D721Med (cell line): ENCODE measurements around the gene MMP7.

Source experiments
- DNase-seq: peaks from one replicate; pipeline ENCODE4 v3.0.0; 2011; ENCODE audit warnings: low spot score; ENCODE audit not compliant: insufficient read length
- FAIRE-seq: peaks from 2 replicates; lab custom pipeline; 2011; peaks lifted over from hg19 to GRCh38; lab: Jason Lieb, UNC
- TF ChIP-seq, protein P1 (sequence below): IDR thresholded peaks from 2 replicates; pipeline ENCODE4 v1.5.1; 2012; ENCODE audit warnings: mild to moderate bottlenecking, control low read depth; ENCODE audit not compliant: insufficient read depth; ENCODE audit errors: missing control alignments

Gene MMP7

GRCh38 chr11:102489186-102490145 is 41.1 kb downstream of the MMP7 start:
- no peak for DNase-seq
- TF ChIP-seq, protein P1, sequence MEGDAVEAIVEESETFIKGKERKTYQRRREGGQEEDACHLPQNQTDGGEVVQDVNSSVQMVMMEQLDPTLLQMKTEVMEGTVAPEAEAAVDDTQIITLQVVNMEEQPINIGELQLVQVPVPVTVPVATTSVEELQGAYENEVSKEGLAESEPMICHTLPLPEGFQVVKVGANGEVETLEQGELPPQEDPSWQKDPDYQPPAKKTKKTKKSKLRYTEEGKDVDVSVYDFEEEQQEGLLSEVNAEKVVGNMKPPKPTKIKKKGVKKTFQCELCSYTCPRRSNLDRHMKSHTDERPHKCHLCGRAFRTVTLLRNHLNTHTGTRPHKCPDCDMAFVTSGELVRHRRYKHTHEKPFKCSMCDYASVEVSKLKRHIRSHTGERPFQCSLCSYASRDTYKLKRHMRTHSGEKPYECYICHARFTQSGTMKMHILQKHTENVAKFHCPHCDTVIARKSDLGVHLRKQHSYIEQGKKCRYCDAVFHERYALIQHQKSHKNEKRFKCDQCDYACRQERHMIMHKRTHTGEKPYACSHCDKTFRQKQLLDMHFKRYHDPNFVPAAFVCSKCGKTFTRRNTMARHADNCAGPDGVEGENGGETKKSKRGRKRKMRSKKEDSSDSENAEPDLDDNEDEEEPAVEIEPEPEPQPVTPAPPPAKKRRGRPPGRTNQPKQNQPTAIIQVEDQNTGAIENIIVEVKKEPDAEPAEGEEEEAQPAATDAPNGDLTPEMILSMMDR, result no peak
- no peak for FAIRE-seq

- TF ChIP-seq, protein P1, result no peak
- FAIRE-seq, result no peak
- no peak for DNase-seq
These were observed 42.3 kb downstream of the MMP7 start for GRCh38 chr11:102488208-102488607.

- DNase-seq (no peak), FAIRE-seq (no peak)
- TF ChIP-seq, protein P1, result no peak
These were observed 43.3 kb downstream of the MMP7 start for GRCh38 chr11:102487214-102487613.

DNA sequence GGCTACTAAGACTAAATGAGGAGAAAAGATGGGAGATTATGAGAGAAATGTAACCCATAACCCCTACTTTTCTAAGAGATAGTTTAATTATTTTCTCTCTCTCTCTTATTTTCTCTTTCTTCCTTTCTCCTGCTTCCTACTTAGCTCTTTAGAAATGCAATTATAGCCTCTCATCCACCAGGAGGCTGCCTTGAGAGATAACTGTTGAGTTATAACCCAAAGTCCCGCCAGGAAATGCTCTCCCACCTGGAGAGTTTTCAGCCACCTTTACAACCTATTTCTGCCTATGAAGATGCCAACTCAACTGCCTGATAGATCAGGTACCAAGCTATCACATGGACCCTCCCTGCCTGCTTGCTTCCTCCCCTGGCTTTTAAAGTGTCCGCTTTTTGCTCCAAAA is 44.0 kb downstream of the MMP7 start:
- TF ChIP-seq, protein P1, result no peak
- FAIRE-seq (no peak), DNase-seq (no peak)

DNA sequence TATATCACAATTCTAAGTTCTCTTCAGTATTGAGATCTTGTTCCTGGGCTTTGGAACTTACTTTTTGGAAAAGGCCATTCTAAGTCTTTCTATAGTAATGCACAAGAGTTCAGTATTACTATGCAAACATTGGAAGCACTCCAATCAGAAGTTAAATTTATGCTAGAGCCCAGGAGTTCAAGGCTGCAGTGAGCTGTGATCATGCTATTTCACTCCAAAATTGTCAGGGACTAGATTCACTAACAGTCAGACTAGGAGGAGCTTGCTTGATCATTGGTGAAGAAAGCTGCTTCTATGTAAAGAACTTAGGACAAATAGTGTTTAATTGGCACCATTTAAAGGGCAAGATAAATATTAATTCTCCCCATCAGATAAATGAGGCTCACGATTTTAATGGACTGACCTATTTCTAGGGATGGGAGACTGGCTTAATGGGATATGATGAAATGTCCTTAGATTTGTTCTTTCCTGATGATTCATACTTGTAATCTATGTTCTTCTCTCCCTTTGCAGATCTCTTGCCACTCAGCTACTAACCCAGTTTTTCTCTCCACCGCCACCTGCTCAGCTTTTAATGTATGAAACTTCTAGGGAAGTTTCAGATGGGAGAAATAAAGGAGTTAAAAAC is 45.3 kb downstream of the MMP7 start:
- TF ChIP-seq, protein P1, result no peak
- no peak for FAIRE-seq
- no peak for DNase-seq

- FAIRE-seq (no peak), DNase-seq (no peak)
- TF ChIP-seq, protein P1, result no peak
These were observed 48.1 kb downstream of the MMP7 start for GRCh38 chr11:102482433-102482832.
